HG02884 (cell line): ENCODE measurements around the gene SULT2B1.
"Not testable (repeated sequence)": the region's sequence is repeated elsewhere in the genome, so short reads cannot be mapped to it uniquely, and the experiment has no call there.

Source experiments
- ATAC-seq: cut with Tn5 transposase; IDR thresholded peaks from one replicate; pipeline ENCODE4 v1.9.1; 2021; ENCODE audit warnings: mild to moderate bottlenecking, moderate library complexity; ENCODE audit not compliant: unreplicated experiment

SULT2B1 gene

GRCh38 chr19:48556825-48557224 is 4.9 kb downstream of the SULT2B1 start:
- ATAC-seq: no peak

- ATAC-seq: no peak
Measured at GRCh38 chr19:48558018-48558684, 6.2 kb downstream of the SULT2B1 start.

- ATAC-seq: no peak
Measured at GRCh38 chr19:48560095-48560530, 8.1 kb downstream of the SULT2B1 start.

GRCh38 chr19:48561412-48561811 is 9.4 kb downstream of the SULT2B1 start:
- no peak for ATAC-seq

GRCh38 chr19:48565090-48565489 is 13.1 kb downstream of the SULT2B1 start:
- ATAC-seq: no peak

- no peak for ATAC-seq
Measured at GRCh38 chr19:48568345-48568886, 16.4 kb downstream of the SULT2B1 start.

GRCh38 chr19:48569814-48570213 is 17.8 kb downstream of the SULT2B1 start:
- no peak for ATAC-seq

- ATAC-seq: no peak
Measured at GRCh38 chr19:48571378-48572162, 19.6 kb downstream of the SULT2B1 start.

- no peak for ATAC-seq
Measured at GRCh38 chr19:48573163-48573505, 21.2 kb downstream of the SULT2B1 start.

- ATAC-seq: no peak
Measured at GRCh38 chr19:48575931-48576622, 24.1 kb downstream of the SULT2B1 start.

- not testable (repeated sequence) for ATAC-seq
Measured at GRCh38 chr19:48577908-48578307, 25.9 kb downstream of the SULT2B1 start.

- ATAC-seq: no peak
Measured at GRCh38 chr19:48578891-48579290, 26.9 kb downstream of the SULT2B1 start.

GRCh38 chr19:48582168-48582567 is 30.2 kb downstream of the SULT2B1 start:
- no peak for ATAC-seq

- ATAC-seq: no peak
Measured at GRCh38 chr19:48587387-48587786, 35.4 kb downstream of the SULT2B1 start.

GRCh38 chr19:48588670-48589401 is 36.9 kb downstream of the SULT2B1 start:
- no peak for ATAC-seq

- ATAC-seq: no peak
Measured at GRCh38 chr19:48591021-48591420, 39.0 kb downstream of the SULT2B1 start.

- no peak for ATAC-seq
Measured at GRCh38 chr19:48595171-48595570, 43.2 kb downstream of the SULT2B1 start.

GRCh38 chr19:48595833-48596232 is 43.9 kb downstream of the SULT2B1 start:
- no peak for ATAC-seq

- no peak for ATAC-seq
Measured at GRCh38 chr19:48596237-48596636, 44.3 kb downstream of the SULT2B1 start.

GRCh38 chr19:48596679-48597465 is 44.9 kb downstream of the SULT2B1 start:
- no peak for ATAC-seq
